IMR-90 (cell line): ENCODE measurements around the gene CDC5L. TPM values are rescaled to one million over a fixed set of nuclear protein-coding genes. Genes with fewer than 3 reads are reported as not detected.

Experiments used
- ATAC-seq: fragments of 200-7000 bp; cut with Tn5 transposase; 2 replicates; pipeline ENCODE4 v1.9.1; 2020; ENCODE audit warnings: low read depth, mild to moderate bottlenecking, moderate library complexity
- BruUV-seq: library from RNA; stranded (reverse); fragments of 400-500 nt; replicated peaks from 2 replicates; lab custom pipeline; 2021; lab: Mats Ljungman, UMichigan
- CTCF ChIA-PET: fragments of 300-600 bp; formaldehyde crosslinking; extraction: SDS; loops from one replicate; lab custom pipeline; 2021; ENCODE audit warnings: antibody characterized with exemption; lab: Yijun Ruan, JAX
- POLR2A ChIA-PET: fragments of 300-600 bp; sonication (Branson Sonifier 250); formaldehyde crosslinking; loops from one replicate; lab custom pipeline; 2022; ENCODE audit warnings: antibody characterized with exemption; ENCODE audit not compliant: unreplicated experiment; lab: Charles Lee
- DNase-seq: peaks from one replicate; pipeline ENCODE4 v3.0.0; 2013
- H2AFZ ChIP-seq: replicated peaks from 2 replicates; pipeline ENCODE3; 2013; ENCODE audit warnings: low read length, mild to moderate bottlenecking; ENCODE audit not compliant: poor library complexity
- H2AK5ac ChIP-seq: 2 replicates; pipeline ENCODE4 v1.6.1; 2013; ENCODE audit warnings: low read depth, low read length, inconsistent platforms
- H2AK9ac ChIP-seq: replicated peaks from 2 replicates; pipeline ENCODE3; 2013; ENCODE audit warnings: mild to moderate bottlenecking, low read depth, low read length, moderate library complexity; ENCODE audit not compliant: poor library complexity
- H2BK120ac ChIP-seq: 2 replicates; pipeline ENCODE4 v1.6.1; 2013; ENCODE audit warnings: low read depth, low read length, inconsistent platforms
- H2BK15ac ChIP-seq: 3 replicates; pipeline ENCODE4 v1.6.1; 2013; ENCODE audit warnings: low read depth, low read length, inconsistent platforms
- H2BK20ac ChIP-seq: 2 replicates; pipeline ENCODE4 v1.6.1; 2013; ENCODE audit warnings: low read depth, mild to moderate bottlenecking, inconsistent platforms, low read length, moderate library complexity
- H2BK5ac ChIP-seq: 2 replicates; pipeline ENCODE4 v1.6.1; 2013; ENCODE audit warnings: mild to moderate bottlenecking, low read depth, low read length, inconsistent platforms; ENCODE audit not compliant: poor library complexity, severe bottlenecking
- H3K14ac ChIP-seq: replicated peaks from 2 replicates; pipeline ENCODE4 v1.6.1; 2013; ENCODE audit warnings: low read depth, low read length, inconsistent platforms
- H3K18ac ChIP-seq: 2 replicates; pipeline ENCODE4 v1.6.1; 2013; ENCODE audit warnings: low read depth, low read length, control low read depth
- H3K23ac ChIP-seq: 2 replicates; pipeline ENCODE4 v1.6.1; 2013; ENCODE audit warnings: low read depth, low read length, inconsistent platforms
- H3K27ac ChIP-seq: 2 replicates; pipeline ENCODE4 v1.5.1; 2013; ENCODE audit warnings: mild to moderate bottlenecking, control low read depth, low read length; ENCODE audit not compliant: insufficient read depth
- H3K27me3 ChIP-seq: 2 replicates; pipeline ENCODE4 v1.6.1; 2013; ENCODE audit warnings: low read length; ENCODE audit not compliant: control insufficient read depth, insufficient read depth
- H3K36me3 ChIP-seq: 2 replicates; pipeline ENCODE4 v1.6.1; 2013; ENCODE audit warnings: low read length, mixed read lengths; ENCODE audit not compliant: control insufficient read depth, insufficient read depth
- H3K4ac ChIP-seq: 2 replicates; pipeline ENCODE4 v1.6.1; 2013; ENCODE audit warnings: low read depth, low read length, inconsistent platforms
- H3K4me1 ChIP-seq: 2 replicates; pipeline ENCODE4 v1.6.1; 2013; ENCODE audit warnings: low read length, mixed read lengths; ENCODE audit not compliant: control insufficient read depth, insufficient read depth
- H3K4me2 ChIP-seq: 2 replicates; pipeline ENCODE4 v1.6.1; 2013; ENCODE audit warnings: low read depth, mild to moderate bottlenecking, control low read depth, low read length, moderate library complexity
- H3K4me3 ChIP-seq: 2 replicates; pipeline ENCODE4 v1.5.1; 2013; ENCODE audit warnings: low read depth, mild to moderate bottlenecking, control low read depth, low read length, moderate library complexity; ENCODE audit not compliant: insufficient read depth
- H3K56ac ChIP-seq: 2 replicates; pipeline ENCODE4 v1.6.1; 2013; ENCODE audit warnings: low read length, inconsistent platforms; ENCODE audit not compliant: insufficient read depth; ENCODE audit errors: extremely low read depth
- H3K79me1 ChIP-seq, 2 experiments: 2 replicates each; pipeline ENCODE4 v1.6.1; 2013; ENCODE audit warnings: low read length in 2 of 2, inconsistent platforms in 1 of 2, low read depth in 1 of 2
- H3K9ac ChIP-seq: 2 replicates; pipeline ENCODE4 v1.6.1; 2013; ENCODE audit warnings: low read depth, low read length, control low read depth
- H3K9me1 ChIP-seq: 2 replicates; pipeline ENCODE4 v1.6.1; 2013; ENCODE audit warnings: low read length, inconsistent platforms; ENCODE audit not compliant: insufficient read depth
- H3K9me3 ChIP-seq: 2 replicates; pipeline ENCODE4 v1.6.1; 2013; ENCODE audit warnings: low read length; ENCODE audit not compliant: control insufficient read depth, insufficient read depth
- H4K20me1 ChIP-seq: 2 replicates; pipeline ENCODE4 v1.6.1; 2013; ENCODE audit warnings: low read length, inconsistent platforms; ENCODE audit not compliant: insufficient read depth
- H4K5ac ChIP-seq: 2 replicates; pipeline ENCODE4 v1.6.1; 2013; ENCODE audit warnings: mild to moderate bottlenecking, low read depth, low read length, control low read depth
- H4K8ac ChIP-seq, 2 experiments: 2 replicates each; pipeline ENCODE4 v1.6.1; 2013; ENCODE audit warnings: low read depth in 2 of 2, low read length in 2 of 2, control low read depth in 1 of 2, inconsistent platforms in 1 of 2
- H4K91ac ChIP-seq: 2 replicates; pipeline ENCODE4 v1.6.1; 2013; ENCODE audit warnings: low read depth, low read length, inconsistent platforms; ENCODE audit not compliant: insufficient read depth
- BHLHE40 ChIP-seq: fragments of 150-350 bp; IDR thresholded peaks from 2 replicates; pipeline ENCODE4 v1.6.1; 2016; ENCODE audit warnings: mild to moderate bottlenecking, low read depth, low read length
- CEBPB ChIP-seq: IDR thresholded peaks from 2 replicates; pipeline ENCODE4 v1.6.1; 2012; ENCODE audit warnings: low read depth, low read length, improper control_type of control experiment
- MAFK ChIP-seq: IDR thresholded peaks from 2 replicates; pipeline ENCODE4 v1.6.1; 2012; ENCODE audit warnings: low read depth, low read length, improper control_type of control experiment
- MAZ ChIP-seq: IDR thresholded peaks from 2 replicates; pipeline ENCODE4 v1.6.1; 2012; ENCODE audit warnings: low read depth, mild to moderate bottlenecking, low read length, improper control_type of control experiment, moderate library complexity, borderline replicate concordance
- RFX5 ChIP-seq: IDR thresholded peaks from 2 replicates; pipeline ENCODE4 v1.8.0; 2012; ENCODE audit warnings: low read depth, mild to moderate bottlenecking, low read length, moderate library complexity
- SMC3 ChIP-seq: fragments of 150-350 bp; IDR thresholded peaks from 2 replicates; pipeline ENCODE4 v1.6.1; 2016; ENCODE audit warnings: low read depth, mild to moderate bottlenecking, antibody characterized with exemption, low read length, moderate library complexity
- WGBS, 2 experiments: methylation state at CpG; one replicate each; pipeline versions ENCODE4 v1.1.5 to v1.1.7; 2013; ENCODE audit warnings: missing lambda C conversion rate in 2 of 2; ENCODE audit not compliant: insufficient read length in 1 of 2; ENCODE audit errors: extremely low coverage in 2 of 2; 5-methylcytosine and 5-hydroxymethylcytosine counted together
- dilution Hi-C: fragments of 300-500 bp; cut with HindIII; formaldehyde crosslinking; loops from one replicate; pipeline ENCODE4 v1.14.3; 2018; ENCODE audit warnings: low sequenced_read_pairs; ENCODE audit not compliant: unreplicated experiment
- in situ Hi-C: fragments of 300-500 bp; cut with MboI; formaldehyde crosslinking; loops from 3 replicates; pipeline ENCODE4 v1.14.3; 2019; ENCODE audit warnings: low sequenced_read_pairs, inconsistent platforms, mixed read lengths
- intact Hi-C: fragments of 100-400 bp; cut with micrococcal nuclease; formaldehyde crosslinking; loops from 2 replicates; pipeline ENCODE4 v1.10.0; 2022
- polyA plus RNA-seq, 3 experiments: library from polyadenylated mRNA; depleted of rRNA; stranded (reverse); fragments of >200 nt; gene quantifications; 2 replicates each; pipeline ENCODE4 v1.2.3, GENCODE V29; 2012; ENCODE audit warnings: low replicate concordance in 1 of 3
- total RNA-seq: library from RNA; depleted of rRNA; stranded (reverse); fragments of >200 nt; gene quantifications from 2 replicates; pipeline ENCODE4 v1.2.3, GENCODE V29; 2012
- TF ChIP-seq, protein P1 (sequence below): conservative IDR thresholded peaks from 2 replicates; pipeline ENCODE4 v1.5.1; 2012; ENCODE audit warnings: mild to moderate bottlenecking, low read depth, low read length, improper control_type of control experiment
- TF ChIP-seq, protein P2 (sequence below): fragments of 150-350 bp; IDR thresholded peaks from 2 replicates; pipeline ENCODE4 v1.6.1; 2017; ENCODE audit warnings: mild to moderate bottlenecking, antibody characterized with exemption, low read length, low read depth

The CDC5L gene
- total and polyA plus RNA-seq, 2 of the 4 experiments (the other 2 are of a cell fraction): 9.9 to 17.7 TPM

DNA sequence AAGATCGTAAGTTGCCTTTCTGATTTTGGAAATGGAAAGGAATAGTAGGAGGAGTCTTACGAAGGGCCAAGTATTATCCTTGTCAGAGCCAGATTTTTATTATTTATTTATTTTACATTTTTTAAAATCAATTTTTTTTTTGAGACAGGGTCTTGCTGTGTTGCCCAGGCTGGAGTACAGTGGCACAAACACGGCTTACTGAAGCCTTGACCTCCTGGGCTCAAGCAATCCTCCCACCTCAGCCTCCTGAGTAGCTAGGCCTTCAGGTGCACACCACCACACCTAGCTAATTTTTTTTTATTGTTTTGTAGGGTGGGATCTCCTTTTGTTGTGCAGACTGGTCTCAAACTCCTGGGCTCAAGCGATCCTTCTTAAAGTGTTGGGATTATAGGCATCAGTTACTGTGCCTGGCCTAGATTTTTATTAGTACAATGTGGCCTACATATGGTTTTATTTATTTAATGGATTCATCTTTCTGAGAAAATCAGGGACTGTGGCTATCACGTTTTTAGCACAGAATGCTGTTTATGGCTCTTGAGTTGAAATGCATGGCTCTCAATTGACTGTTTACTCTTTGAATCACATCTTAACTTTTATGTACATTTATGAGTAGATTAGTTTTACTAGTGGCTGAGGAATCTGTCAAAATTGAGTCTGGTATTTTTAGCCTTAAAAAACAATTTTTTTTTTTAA, 16.7 kb downstream of the CDC5L start:
- Histone ChIP-seq H2AFZ (no peak overlapping the region), H3K4me1 (peaks cover 3% of the 10 kb centered on the region; the same call in 1 of the 2 replicates), H3K23ac (no peak overlapping the region), H3K79me1 (peaks cover 28 to 32% of the 10 kb centered on the region in 2 experiments), H3K9me1 (0 out of 2 replicates have a peak, but pooled peaks cover 3% of the 10 kb centered on the region), H3K56ac (no peak overlapping the region), H2BK120ac (no peak overlapping the region), H3K4ac (no peak overlapping the region), H2AK9ac (no peak overlapping the region), H3K18ac (no peak overlapping the region), H3K27ac (no peak overlapping the region), H4K20me1 (peaks cover 6% of the 10 kb centered on the region; the same call in 1 of the 2 replicates), H3K27me3 (no peaks in the 10 kb centered on the region), H4K8ac (no peak overlapping the region), H3K4me3 (no peak overlapping the region), H2BK5ac (no peak overlapping the region), H3K9me3 (no peaks in the 10 kb centered on the region), H3K14ac (no peak overlapping the region), H2AK5ac (no peak overlapping the region), H2BK20ac (no peak overlapping the region), H3K4me2 (no peak overlapping the region), H2BK15ac (no peak overlapping the region), H4K91ac (no peak overlapping the region), H3K36me3 (peaks cover 33% of the 10 kb centered on the region), H4K5ac (no peak overlapping the region), H3K9ac (no peak overlapping the region)
- ATAC-seq (no peak), DNase-seq (no peak)
- TF ChIP-seq CEBPB (no peak), BHLHE40 (no peak), SMC3 (no peak), MAZ (no peak), RFX5 (no peak), MAFK (no peak)
- TF ChIP-seq, protein P1, sequence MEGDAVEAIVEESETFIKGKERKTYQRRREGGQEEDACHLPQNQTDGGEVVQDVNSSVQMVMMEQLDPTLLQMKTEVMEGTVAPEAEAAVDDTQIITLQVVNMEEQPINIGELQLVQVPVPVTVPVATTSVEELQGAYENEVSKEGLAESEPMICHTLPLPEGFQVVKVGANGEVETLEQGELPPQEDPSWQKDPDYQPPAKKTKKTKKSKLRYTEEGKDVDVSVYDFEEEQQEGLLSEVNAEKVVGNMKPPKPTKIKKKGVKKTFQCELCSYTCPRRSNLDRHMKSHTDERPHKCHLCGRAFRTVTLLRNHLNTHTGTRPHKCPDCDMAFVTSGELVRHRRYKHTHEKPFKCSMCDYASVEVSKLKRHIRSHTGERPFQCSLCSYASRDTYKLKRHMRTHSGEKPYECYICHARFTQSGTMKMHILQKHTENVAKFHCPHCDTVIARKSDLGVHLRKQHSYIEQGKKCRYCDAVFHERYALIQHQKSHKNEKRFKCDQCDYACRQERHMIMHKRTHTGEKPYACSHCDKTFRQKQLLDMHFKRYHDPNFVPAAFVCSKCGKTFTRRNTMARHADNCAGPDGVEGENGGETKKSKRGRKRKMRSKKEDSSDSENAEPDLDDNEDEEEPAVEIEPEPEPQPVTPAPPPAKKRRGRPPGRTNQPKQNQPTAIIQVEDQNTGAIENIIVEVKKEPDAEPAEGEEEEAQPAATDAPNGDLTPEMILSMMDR: no peak
- TF ChIP-seq, protein P2, sequence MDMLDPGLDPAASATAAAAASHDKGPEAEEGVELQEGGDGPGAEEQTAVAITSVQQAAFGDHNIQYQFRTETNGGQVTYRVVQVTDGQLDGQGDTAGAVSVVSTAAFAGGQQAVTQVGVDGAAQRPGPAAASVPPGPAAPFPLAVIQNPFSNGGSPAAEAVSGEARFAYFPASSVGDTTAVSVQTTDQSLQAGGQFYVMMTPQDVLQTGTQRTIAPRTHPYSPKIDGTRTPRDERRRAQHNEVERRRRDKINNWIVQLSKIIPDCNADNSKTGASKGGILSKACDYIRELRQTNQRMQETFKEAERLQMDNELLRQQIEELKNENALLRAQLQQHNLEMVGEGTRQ: no peak
- dilution Hi-C loops (no loop called here), intact Hi-C loops (no loop called here), in situ Hi-C loops (no loop called here)
- CTCF ChIA-PET: interaction anchor here (0.6 kb wide), 1 partner anchor 1152 kb away, joined by 4 read pairs; no protein-coding TSS in a partner anchor
- POLR2A ChIA-PET: no interaction called here
- no CpG with 5 or more reads among the region's 5 CpGs for WGBS, 2 experiments
- BruUV-seq: no TSS peak
